GM18870 (cell line): ENCODE data around the gene BEND4.

Source experiments
- ATAC-seq: cut with Tn5 transposase; IDR thresholded peaks from one replicate; pipeline ENCODE4 v1.9.1; 2021; ENCODE audit warnings: moderate library complexity; ENCODE audit not compliant: unreplicated experiment

The BEND4 gene

GRCh38 chr4:42112846-42113245 is 39.6 kb downstream of the BEND4 start:
- no peak for ATAC-seq

- ATAC-seq, result no peak
These were observed 47.9 kb downstream of the BEND4 start for GRCh38 chr4:42104521-42104920.

- no peak for ATAC-seq
These were observed 50.9 kb downstream of the BEND4 start for GRCh38 chr4:42101446-42101975.

GRCh38 chr4:42088386-42088785 is 64.1 kb downstream of the BEND4 start:
- no peak for ATAC-seq

GRCh38 chr4:42083816-42084215 is 68.6 kb downstream of the BEND4 start:
- no peak for ATAC-seq

GRCh38 chr4:42080306-42080705 is 72.1 kb downstream of the BEND4 start:
- ATAC-seq, result no peak

- ATAC-seq, result peak; percentile 93
These were observed 74.2 kb downstream of the BEND4 start for GRCh38 chr4:42078184-42078801.

GRCh38 chr4:42074294-42074693 is 78.2 kb downstream of the BEND4 start:
- no peak for ATAC-seq

- no peak for ATAC-seq
These were observed 82.0 kb downstream of the BEND4 start for GRCh38 chr4:42070463-42070862.

- ATAC-seq, result no peak
These were observed 85.2 kb downstream of the BEND4 start for GRCh38 chr4:42067264-42067663.

- ATAC-seq, result no peak
These were observed 86.1 kb downstream of the BEND4 start for GRCh38 chr4:42066402-42066801.
